ENCODE results near the gene ACAT1.

DNA sequence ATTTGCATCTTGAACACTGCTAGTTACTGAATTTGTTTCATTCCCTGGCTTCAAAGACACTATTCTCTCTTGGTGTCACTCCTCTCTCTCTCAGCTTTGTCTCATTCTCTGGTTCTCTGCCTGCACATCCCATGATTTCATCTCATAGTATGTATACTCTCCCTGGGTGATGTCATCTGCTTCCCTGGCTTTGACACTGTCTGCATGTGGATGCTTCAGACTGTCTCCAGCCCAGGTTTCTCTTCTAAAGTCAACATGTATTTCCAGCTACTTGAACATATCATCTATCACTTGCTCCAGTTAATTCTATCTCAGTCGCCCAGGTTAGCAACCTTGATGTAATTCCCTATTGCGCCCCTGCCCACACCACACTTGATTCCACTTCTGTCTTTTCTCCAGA lies 9.3 kb upstream of the ACAT1 start:
- TF ChIP-seq, protein P1, sequence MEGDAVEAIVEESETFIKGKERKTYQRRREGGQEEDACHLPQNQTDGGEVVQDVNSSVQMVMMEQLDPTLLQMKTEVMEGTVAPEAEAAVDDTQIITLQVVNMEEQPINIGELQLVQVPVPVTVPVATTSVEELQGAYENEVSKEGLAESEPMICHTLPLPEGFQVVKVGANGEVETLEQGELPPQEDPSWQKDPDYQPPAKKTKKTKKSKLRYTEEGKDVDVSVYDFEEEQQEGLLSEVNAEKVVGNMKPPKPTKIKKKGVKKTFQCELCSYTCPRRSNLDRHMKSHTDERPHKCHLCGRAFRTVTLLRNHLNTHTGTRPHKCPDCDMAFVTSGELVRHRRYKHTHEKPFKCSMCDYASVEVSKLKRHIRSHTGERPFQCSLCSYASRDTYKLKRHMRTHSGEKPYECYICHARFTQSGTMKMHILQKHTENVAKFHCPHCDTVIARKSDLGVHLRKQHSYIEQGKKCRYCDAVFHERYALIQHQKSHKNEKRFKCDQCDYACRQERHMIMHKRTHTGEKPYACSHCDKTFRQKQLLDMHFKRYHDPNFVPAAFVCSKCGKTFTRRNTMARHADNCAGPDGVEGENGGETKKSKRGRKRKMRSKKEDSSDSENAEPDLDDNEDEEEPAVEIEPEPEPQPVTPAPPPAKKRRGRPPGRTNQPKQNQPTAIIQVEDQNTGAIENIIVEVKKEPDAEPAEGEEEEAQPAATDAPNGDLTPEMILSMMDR (tag by site-specific recombination; IDR thresholded peaks at IDR 0.05): no peak
- no peak for TF ChIP-seq ZNF121 (tag by site-specific recombination; IDR thresholded peaks at IDR 0.05)
- no peak for TF ChIP-seq ZBTB21 (tag by site-specific recombination; IDR thresholded peaks at IDR 0.05)
- no peak for TF ChIP-seq ZFP69B (tag by site-specific recombination; IDR thresholded peaks at IDR 0.05)
- TF ChIP-seq RBAK (tag by site-specific recombination; IDR thresholded peaks at IDR 0.05): no peak
- no peak for TF ChIP-seq REST (tag by site-specific recombination; IDR thresholded peaks at IDR 0.05)
- no peak for TF ChIP-seq ZNF24 (tag by site-specific recombination; IDR thresholded peaks at IDR 0.05)
- no peak for TF ChIP-seq ZNF184 (tag by site-specific recombination; IDR thresholded peaks at IDR 0.05)
- TF ChIP-seq ZNF776 (tag by site-specific recombination; IDR thresholded peaks at IDR 0.05; ENCODE audit: borderline replicate concordance): no peak
- TF ChIP-seq WT1 (tag by site-specific recombination; IDR thresholded peaks at IDR 0.05): no peak

Measured in HEK293 (cell line).